HG03571 (cell line): Measurements from ENCODE around the gene TSPAN33.
"Not testable (repeated sequence)": the region's sequence is repeated elsewhere in the genome, so short reads cannot be mapped to it uniquely, and the experiment has no call there.

Experiments
- ATAC-seq: cut with Tn5 transposase; IDR thresholded peaks from one replicate; pipeline ENCODE4 v1.9.1; 2021; ENCODE audit not compliant: unreplicated experiment

TSPAN33 gene

GRCh38 chr7:129205126-129205818 lies 60.8 kb downstream of the TSPAN33 start:
- ATAC-seq, result no peak

- no peak for ATAC-seq
Measured at GRCh38 chr7:129205987-129206785, 61.7 kb downstream of the TSPAN33 start.

GRCh38 chr7:129208667-129209066 lies 64.2 kb downstream of the TSPAN33 start:
- ATAC-seq, result no peak

- no peak for ATAC-seq
Measured at GRCh38 chr7:129209067-129209926, 64.8 kb downstream of the TSPAN33 start.

- no peak for ATAC-seq
Measured at GRCh38 chr7:129210256-129210988, 65.9 kb downstream of the TSPAN33 start.

- no peak for ATAC-seq
Measured at GRCh38 chr7:129210989-129211312, 66.4 kb downstream of the TSPAN33 start.

GRCh38 chr7:129212126-129212525 lies 67.6 kb downstream of the TSPAN33 start:
- ATAC-seq, result no peak

GRCh38 chr7:129212596-129212995 lies 68.1 kb downstream of the TSPAN33 start:
- ATAC-seq, result no peak

- no peak for ATAC-seq
Measured at GRCh38 chr7:129213828-129214227, 69.3 kb downstream of the TSPAN33 start.

GRCh38 chr7:129215691-129216090 lies 71.2 kb downstream of the TSPAN33 start:
- not testable (repeated sequence) for ATAC-seq

- ATAC-seq, result not testable (repeated sequence)
Measured at GRCh38 chr7:129216101-129216715, 71.7 kb downstream of the TSPAN33 start.

GRCh38 chr7:129216821-129217416 lies 72.4 kb downstream of the TSPAN33 start:
- ATAC-seq, result not testable (repeated sequence)

GRCh38 chr7:129218514-129219062 lies 74.1 kb downstream of the TSPAN33 start:
- no peak for ATAC-seq

- ATAC-seq, result not testable (repeated sequence)
Measured at GRCh38 chr7:129219166-129219565, 74.7 kb downstream of the TSPAN33 start.
